Activated T-cell treated with anti-CD3 and anti-CD28 coated beads, Interleukin-2, amount 50 U/mL, for 24 hours (primary cell): ENCODE measurements around the gene FXYD7.
"Not testable (repeated sequence)": the region's sequence is repeated elsewhere in the genome, so short reads cannot be mapped to it uniquely, and the experiment has no call there.

Source experiments
- DNase-seq: peaks from one replicate; pipeline ENCODE4 v3.0.0-alpha.2; 2020
- H3K27ac Mint-ChIP-seq: 2 replicates; pipeline ENCODE4 v1.8.0; 2020; ENCODE audit warnings: mild to moderate bottlenecking, mixed read lengths
- H3K27me3 Mint-ChIP-seq: 2 replicates; pipeline ENCODE4 v1.8.0; 2020; ENCODE audit warnings: mixed read lengths
- H3K36me3 Mint-ChIP-seq: 2 replicates; pipeline ENCODE4 v1.8.0; 2020; ENCODE audit warnings: low read depth, mixed read lengths
- H3K4me1 Mint-ChIP-seq: 2 replicates; pipeline ENCODE4 v1.8.0; 2020; ENCODE audit warnings: low read depth, mixed read lengths
- H3K4me3 Mint-ChIP-seq: 2 replicates; pipeline ENCODE4 v1.8.0; 2020; ENCODE audit warnings: mild to moderate bottlenecking, moderate library complexity, mixed read lengths
- H3K9me3 Mint-ChIP-seq: 2 replicates; pipeline ENCODE4 v1.8.0; 2020; ENCODE audit warnings: mixed read lengths

The FXYD7 gene

GRCh38 chr19:35129724-35130274, 13.3 kb upstream of the FXYD7 start:
- DNase-seq, H3K36me3 Mint-ChIP-seq, H3K4me1 Mint-ChIP-seq, H3K4me3 Mint-ChIP-seq, H3K9me3 Mint-ChIP-seq, H3K27me3 Mint-ChIP-seq, H3K27ac Mint-ChIP-seq: not testable (repeated sequence)

- H3K4me1 Mint-ChIP-seq: peaks cover 6% of the 10 kb centered on the region
- H3K9me3 Mint-ChIP-seq: no peaks in the 10 kb centered on the region
- no peaks in the 10 kb centered on the region for H3K27me3 Mint-ChIP-seq
- DNase-seq: no peak
- H3K27ac Mint-ChIP-seq: no peak overlapping the region
- no peak overlapping the region for H3K4me3 Mint-ChIP-seq
- no peaks in the 10 kb centered on the region for H3K36me3 Mint-ChIP-seq
Observed at GRCh38 chr19:35130761-35131720, 12.0 kb upstream of the FXYD7 start.

DNA sequence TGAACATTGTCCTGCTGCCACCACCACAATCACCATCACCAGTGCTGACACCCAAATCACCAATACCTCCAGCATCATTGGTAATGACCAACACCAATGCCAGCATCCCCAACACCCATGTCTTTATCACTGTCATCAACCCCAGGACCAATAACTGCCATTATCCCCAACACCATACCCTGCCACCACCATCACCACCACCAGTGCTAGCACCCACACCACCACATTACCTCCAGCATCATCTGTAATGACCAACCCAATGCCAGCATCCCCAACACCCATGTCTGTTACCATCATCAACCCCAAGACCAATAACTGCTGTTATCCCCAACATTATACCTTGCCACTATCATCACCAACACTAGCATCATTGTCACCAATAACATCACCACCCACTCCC, 10.8 kb upstream of the FXYD7 start:
- Mint-ChIP-seq H3K9me3 (no peaks in the 10 kb centered on the region), H3K36me3 (no peaks in the 10 kb centered on the region), H3K4me3 (no peak overlapping the region), H3K27me3 (no peaks in the 10 kb centered on the region), H3K27ac (no peak overlapping the region), H3K4me1 (peaks cover 8% of the 10 kb centered on the region)
- DNase-seq: no peak

- H3K9me3 Mint-ChIP-seq: no peaks in the 10 kb centered on the region
- H3K4me1 Mint-ChIP-seq: peaks cover 9% of the 10 kb centered on the region
- no peaks in the 10 kb centered on the region for H3K27me3 Mint-ChIP-seq
- no peak overlapping the region for H3K27ac Mint-ChIP-seq
- DNase-seq: no peak
- no peak overlapping the region for H3K4me3 Mint-ChIP-seq
- no peaks in the 10 kb centered on the region for H3K36me3 Mint-ChIP-seq
Observed at GRCh38 chr19:35133826-35134225, 9.2 kb upstream of the FXYD7 start.

DNA sequence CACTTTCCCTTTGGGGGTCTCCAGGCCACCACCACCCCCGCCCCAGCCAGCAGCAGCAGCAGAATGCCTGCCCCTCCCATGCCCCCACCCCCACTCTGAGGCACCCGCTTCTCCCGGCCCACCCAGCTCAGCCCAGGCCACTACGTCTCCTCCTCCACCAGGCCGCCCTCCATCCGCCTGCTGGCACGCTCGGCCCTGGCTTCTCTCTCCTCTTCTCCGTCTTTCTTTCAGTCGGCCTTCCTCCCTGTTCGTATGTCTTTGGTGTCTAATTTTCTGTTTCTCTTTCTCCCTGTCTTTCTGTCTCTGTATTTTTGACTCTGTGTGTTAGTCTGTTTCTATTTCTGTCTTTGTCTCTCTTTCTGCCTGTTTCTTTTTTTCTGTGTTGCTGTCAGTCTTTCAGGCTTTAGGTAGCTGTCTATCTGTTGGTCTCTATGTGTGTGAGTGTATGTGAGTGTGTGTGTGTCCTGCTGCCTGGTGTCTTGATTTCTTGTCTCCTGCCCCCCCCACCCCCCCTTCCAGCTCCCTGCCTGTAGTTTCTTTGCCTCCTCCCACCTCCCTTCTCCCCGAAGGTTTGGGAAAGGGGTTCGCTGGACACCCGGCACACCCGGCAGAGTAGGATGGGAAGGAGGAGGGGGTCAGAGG, 8.3 kb upstream of the FXYD7 start, which contains the start of gene LGI4:
TSS of gene LGI4 (minus strand) at position 459 of the 642 bp plus-strand sequence. CDS start at position 80, 379 bp downstream.
- Mint-ChIP-seq H3K27ac (no peak within 1 kb of the TSS), H3K27me3 (no peaks in the 10 kb centered on the region), H3K4me1 (peaks cover 9% of the 10 kb centered on the region), H3K36me3 (no peaks in the 10 kb centered on the region), H3K4me3 (no peak within 1 kb of the TSS), H3K9me3 (no peaks in the 10 kb centered on the region)
- no peak for DNase-seq

- no peaks in the 10 kb centered on the region for H3K36me3 Mint-ChIP-seq
- H3K27ac Mint-ChIP-seq: no peak overlapping the region
- H3K4me3 Mint-ChIP-seq: no peak overlapping the region
- H3K27me3 Mint-ChIP-seq: no peaks in the 10 kb centered on the region
- H3K4me1 Mint-ChIP-seq: peaks cover 9% of the 10 kb centered on the region
- DNase-seq: peak; percentile 81
- no peaks in the 10 kb centered on the region for H3K9me3 Mint-ChIP-seq
Observed at GRCh38 chr19:35135389-35135909, 7.6 kb upstream of the FXYD7 start.

GRCh38 chr19:35136231-35136630, 6.8 kb upstream of the FXYD7 start:
- Mint-ChIP-seq H3K27ac (no peak overlapping the region), H3K4me1 (peaks cover 14% of the 10 kb centered on the region), H3K27me3 (no peaks in the 10 kb centered on the region), H3K36me3 (no peaks in the 10 kb centered on the region), H3K4me3 (no peak overlapping the region), H3K9me3 (no peaks in the 10 kb centered on the region)
- no peak for DNase-seq

DNA sequence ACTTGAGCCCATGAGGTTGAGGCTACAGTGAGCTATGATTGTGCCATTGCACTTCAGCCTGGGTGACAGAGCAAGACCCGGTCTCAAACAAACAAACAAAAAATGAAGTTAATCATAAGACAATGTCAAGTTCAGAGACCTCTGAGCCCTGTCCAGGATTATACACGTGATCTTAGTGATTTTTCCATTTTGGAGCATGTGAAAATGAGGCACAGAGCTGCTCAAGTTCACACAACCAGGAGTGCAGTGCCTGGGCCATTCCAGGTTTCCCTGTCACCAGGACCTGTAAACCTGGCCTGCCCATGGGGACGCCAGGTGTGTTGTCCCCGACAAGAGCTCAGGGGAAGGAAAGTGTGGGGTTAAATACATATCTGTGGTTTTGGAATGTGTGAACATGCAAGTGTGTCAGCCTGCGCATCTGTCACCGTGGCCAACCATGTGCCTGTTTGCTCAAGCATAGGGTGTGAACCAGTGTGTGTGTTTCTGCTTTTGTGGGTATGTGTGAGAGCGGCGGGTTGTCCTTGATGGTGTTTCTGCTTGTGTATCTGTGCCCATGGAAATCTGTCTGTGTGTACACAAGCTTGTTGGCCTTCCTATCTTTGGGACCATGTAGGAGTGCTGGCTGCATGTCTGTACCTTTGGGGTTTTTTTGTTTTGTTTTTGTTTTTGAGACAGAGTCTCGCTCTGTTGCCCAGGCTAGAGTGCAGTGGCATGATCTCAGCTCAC, 5.9 kb upstream of the FXYD7 start:
- Mint-ChIP-seq H3K27ac (no peak overlapping the region), H3K9me3 (no peaks in the 10 kb centered on the region), H3K36me3 (no peaks in the 10 kb centered on the region), H3K4me1 (peaks cover 23% of the 10 kb centered on the region), H3K27me3 (peaks cover 6% of the 10 kb centered on the region), H3K4me3 (no peak overlapping the region)
- DNase-seq: no peak

- Mint-ChIP-seq H3K27ac (no peak within 1 kb of the TSS), H3K4me3 (no peak within 1 kb of the TSS), H3K27me3 (peaks cover 6% of the 10 kb centered on the region), H3K9me3 (no peaks in the 10 kb centered on the region), H3K4me1 (peaks cover 32% of the 10 kb centered on the region), H3K36me3 (no peaks in the 10 kb centered on the region)
- DNase-seq: no peak
Observed at GRCh38 chr19:35138305-35138892, 4.7 kb upstream of the FXYD7 start, which contains the start of gene FXYD1. FXYD1 (plus strand) TSS chr19:35138824; CDS start chr19:35140080, 1,256 bp downstream.

GRCh38 chr19:35140207-35140961, 2.7 kb upstream of the FXYD7 start:
- no peaks in the 10 kb centered on the region for H3K36me3 Mint-ChIP-seq

GRCh38 chr19:35140962-35141836, 1.9 kb upstream of the FXYD7 start:
- Mint-ChIP-seq H3K27ac (peak overlapping the region; percentile 84), H3K9me3 (no peaks in the 10 kb centered on the region)
- peak; percentile 96 for DNase-seq

More at GRCh38 chr19:35140207-35140961, 2.7 kb upstream of the FXYD7 start:
- Mint-ChIP-seq H3K27ac (no peak overlapping the region), H3K4me3 (no peak overlapping the region), H3K27me3 (peaks cover 6% of the 10 kb centered on the region), H3K4me1 (peaks cover 44% of the 10 kb centered on the region), H3K9me3 (no peaks in the 10 kb centered on the region)
- DNase-seq: no peak

GRCh38 chr19:35141837-35142605, 1.0 kb upstream of the FXYD7 start:
- H3K4me3 Mint-ChIP-seq: peak overlapping the region; percentile 73
- no peak for DNase-seq
- no peaks in the 10 kb centered on the region for H3K36me3 Mint-ChIP-seq
- H3K27me3 Mint-ChIP-seq: peaks cover 6% of the 10 kb centered on the region
- H3K27ac Mint-ChIP-seq: peak overlapping the region; percentile 84
- peaks cover 41% of the 10 kb centered on the region for H3K4me1 Mint-ChIP-seq
- no peaks in the 10 kb centered on the region for H3K9me3 Mint-ChIP-seq

More at GRCh38 chr19:35140962-35141836, 1.9 kb upstream of the FXYD7 start:
- Mint-ChIP-seq H3K27me3 (peaks cover 6% of the 10 kb centered on the region), H3K4me1 (peaks cover 38% of the 10 kb centered on the region), H3K4me3 (peak overlapping the region; percentile 73), H3K36me3 (no peaks in the 10 kb centered on the region)
